HG02852 (cell line): ENCODE results near the gene LMTK3.

Source experiments
- ATAC-seq: cut with Tn5 transposase; IDR thresholded peaks from one replicate; pipeline ENCODE4 v1.9.1; 2021; ENCODE audit warnings: mild to moderate bottlenecking, moderate library complexity; ENCODE audit not compliant: unreplicated experiment

Gene LMTK3

GRCh38 chr19:48508729-48509411 lies 2.8 kb downstream of the LMTK3 start:
- ATAC-seq = no peak

GRCh38 chr19:48507911-48508439 lies 3.7 kb downstream of the LMTK3 start:
- ATAC-seq = no peak

GRCh38 chr19:48506138-48506733 lies 5.4 kb downstream of the LMTK3 start:
- ATAC-seq = no peak

GRCh38 chr19:48502350-48503018 lies 9.2 kb downstream of the LMTK3 start:
- no peak for ATAC-seq

- ATAC-seq = no peak
These were observed 9.9 kb downstream of the LMTK3 start for GRCh38 chr19:48501494-48502349.

- ATAC-seq = no peak
These were observed 10.7 kb downstream of the LMTK3 start for GRCh38 chr19:48500830-48501493.

- ATAC-seq = no peak
These were observed 12.1 kb downstream of the LMTK3 start for GRCh38 chr19:48499316-48500090.

- no peak for ATAC-seq
These were observed 12.9 kb downstream of the LMTK3 start for GRCh38 chr19:48498595-48499311.

GRCh38 chr19:48497728-48498594 lies 13.7 kb downstream of the LMTK3 start:
- no peak for ATAC-seq

GRCh38 chr19:48496959-48497727 lies 14.5 kb downstream of the LMTK3 start:
- ATAC-seq = no peak

- ATAC-seq = no peak
These were observed 16.2 kb downstream of the LMTK3 start for GRCh38 chr19:48495396-48495795.

- ATAC-seq = no peak
These were observed 17.8 kb downstream of the LMTK3 start for GRCh38 chr19:48493718-48494401.

- peak; percentile 53 for ATAC-seq
These were observed 18.5 kb downstream of the LMTK3 start for GRCh38 chr19:48492925-48493717.

GRCh38 chr19:48491793-48492123 lies 19.9 kb downstream of the LMTK3 start:
- ATAC-seq = no peak

- ATAC-seq = no peak
These were observed 20.4 kb downstream of the LMTK3 start for GRCh38 chr19:48490981-48491792.
